Fibroblast of peridontal ligament (primary cell): ENCODE measurements around the gene NID1.
"Not testable (repeated sequence)": the region's sequence is repeated elsewhere in the genome, so short reads cannot be mapped to it uniquely, and the experiment has no call there.

ENCODE experiments used
- DNase-seq: peaks from one replicate; pipeline ENCODE4 v3.0.0-alpha.2; 2010; ENCODE audit errors: extremely low read depth

The NID1 gene

DNA sequence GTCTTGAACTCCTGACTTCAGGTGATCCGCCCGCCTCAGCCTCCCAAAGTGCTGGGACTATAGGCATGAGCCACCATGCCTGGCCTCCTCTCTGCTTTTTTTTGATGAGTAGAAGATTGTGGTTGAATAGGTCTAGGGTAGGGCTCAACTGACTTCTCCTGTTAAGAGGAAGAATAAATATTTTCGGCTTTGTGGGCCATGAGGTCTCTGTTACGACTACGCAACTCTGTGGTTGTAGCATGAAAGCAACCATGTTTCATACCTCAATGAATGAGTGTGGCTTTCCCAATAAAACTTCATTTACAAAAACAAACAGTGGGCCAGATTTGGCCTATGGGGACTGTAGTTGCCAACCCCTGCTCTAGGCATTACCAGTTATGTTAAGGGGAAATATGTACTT, 67.8 kb downstream of the NID1 start:
- DNase-seq: no peak

- DNase-seq: no peak
Observed at GRCh38 chr1:235996048-235996785, 68.7 kb downstream of the NID1 start.

- DNase-seq: no peak
Observed at GRCh38 chr1:235995511-235995910, 69.4 kb downstream of the NID1 start.

GRCh38 chr1:235993652-235994051, 71.2 kb downstream of the NID1 start:
- DNase-seq: no peak

DNA sequence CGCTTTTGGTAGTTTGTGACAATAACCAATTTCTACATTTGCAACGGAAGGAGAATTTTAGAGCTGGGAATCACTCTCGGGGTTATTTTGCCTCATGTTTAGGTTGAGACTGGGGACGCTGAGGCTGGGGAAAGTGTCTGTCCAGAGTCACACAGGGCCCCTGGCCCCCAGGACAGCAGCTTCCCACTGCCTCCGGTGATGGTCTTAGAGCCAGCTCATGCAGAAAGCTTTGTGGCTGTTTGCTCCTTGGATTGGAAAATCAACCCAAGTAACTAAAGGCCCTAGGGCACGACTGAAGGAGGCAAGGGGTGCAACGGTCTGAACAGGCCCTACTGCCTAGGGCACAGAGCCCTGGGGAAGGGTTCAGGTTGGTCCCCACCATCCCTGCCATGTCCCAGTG, 72.0 kb downstream of the NID1 start:
- no peak for DNase-seq

DNA sequence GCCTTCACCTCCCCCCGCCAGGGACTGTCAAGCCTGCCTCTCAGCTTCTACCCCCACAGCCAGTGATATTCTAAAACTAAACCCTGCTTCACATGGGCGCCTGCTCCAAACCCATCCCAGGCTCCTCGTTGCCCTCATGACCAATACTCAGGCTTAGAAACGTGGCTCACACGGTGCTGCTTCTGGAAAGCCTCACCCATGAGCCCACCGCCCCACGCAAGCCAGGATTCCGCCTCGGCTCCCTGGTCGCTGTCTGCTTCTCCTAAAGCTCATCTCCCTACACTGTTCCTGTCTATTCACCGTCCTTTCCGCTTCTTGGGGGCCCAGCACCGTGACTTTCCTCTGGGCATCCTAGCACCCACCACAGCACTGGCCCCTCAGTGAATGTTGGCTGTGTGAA, 72.5 kb downstream of the NID1 start:
- no peak for DNase-seq

DNA sequence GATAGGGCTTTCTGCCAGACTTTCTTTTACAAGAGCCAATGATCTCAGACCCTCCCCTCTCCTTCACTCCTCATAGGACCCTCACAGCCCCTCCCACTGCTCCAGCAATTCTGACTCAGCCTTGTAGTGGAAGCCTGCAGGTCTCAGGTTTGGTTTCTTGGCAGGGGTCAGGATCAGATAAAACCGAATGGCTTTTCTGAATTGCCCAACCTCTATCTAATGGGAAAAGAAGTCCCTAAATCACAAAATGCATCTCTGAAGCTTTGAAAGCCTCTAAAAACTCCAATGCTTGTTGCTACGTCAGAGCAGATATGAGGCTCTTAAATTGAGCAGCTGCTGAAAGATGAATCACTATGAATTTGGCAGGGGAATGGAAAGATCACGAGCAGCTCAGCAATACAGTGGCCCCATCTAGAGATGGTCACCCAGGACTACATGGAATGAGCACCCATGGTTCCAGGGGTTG, 74.5 kb downstream of the NID1 start:
- no peak for DNase-seq

DNA sequence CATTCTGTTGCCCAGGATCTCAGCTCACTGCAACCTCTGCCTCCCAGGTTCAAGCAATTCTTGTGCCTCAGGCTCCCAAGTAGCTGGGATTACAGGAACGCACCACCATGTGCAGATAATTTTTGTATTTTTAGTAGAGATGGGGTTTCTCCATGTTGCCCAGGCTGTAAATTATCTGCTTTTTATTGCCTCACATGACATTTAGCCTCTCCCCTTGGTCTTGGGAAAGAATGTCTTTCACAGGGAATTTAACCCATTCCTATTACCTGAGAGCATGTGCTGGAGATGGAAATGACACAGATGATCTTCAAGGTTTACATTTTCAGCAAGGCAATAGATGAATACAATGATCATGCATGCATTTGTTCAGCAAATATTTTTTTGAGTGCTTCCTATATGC, 75.8 kb downstream of the NID1 start:
- DNase-seq: no peak

DNA sequence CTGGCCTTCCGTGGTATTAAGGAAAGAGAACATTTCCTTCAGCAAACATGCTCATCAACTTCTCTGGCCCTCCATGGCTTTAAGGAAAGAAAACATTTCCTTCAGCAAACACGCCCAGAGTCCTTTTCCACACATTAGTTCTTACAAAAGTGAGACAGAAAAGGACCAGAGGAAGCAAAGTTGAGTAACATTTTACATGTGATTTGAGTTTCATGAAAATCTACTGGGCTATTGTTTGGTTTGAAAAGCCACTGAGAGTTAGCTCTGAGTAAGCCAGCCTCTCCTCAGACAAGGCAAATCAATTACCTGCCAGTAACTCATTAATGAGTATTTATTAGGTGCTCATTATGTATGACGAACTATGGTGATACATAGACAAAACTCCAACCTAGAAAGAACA, 78.0 kb downstream of the NID1 start:
- no peak for DNase-seq

- DNase-seq: peak; percentile 77
Observed at GRCh38 chr1:235984041-235984825, 80.7 kb downstream of the NID1 start.

DNA sequence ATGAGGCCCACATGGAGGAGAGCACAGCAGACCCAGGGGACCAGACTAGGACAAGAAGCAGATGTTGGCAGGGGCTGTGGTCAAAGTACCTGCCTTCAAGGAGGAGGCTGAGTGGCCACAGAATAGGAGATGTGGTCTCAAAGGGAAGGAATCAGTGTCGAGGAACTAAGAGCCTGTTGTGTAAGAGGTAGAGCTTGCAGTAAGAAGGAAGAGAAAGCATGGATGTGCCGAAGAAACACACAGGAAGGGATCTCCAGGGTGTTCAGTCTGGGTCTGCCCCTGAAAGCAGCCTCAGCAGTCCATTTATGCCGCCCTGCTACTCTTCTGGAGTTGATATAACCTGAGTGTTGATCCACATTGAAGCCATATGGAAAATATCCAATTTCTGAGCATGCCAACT, 83.9 kb downstream of the NID1 start:
- no peak for DNase-seq

DNA sequence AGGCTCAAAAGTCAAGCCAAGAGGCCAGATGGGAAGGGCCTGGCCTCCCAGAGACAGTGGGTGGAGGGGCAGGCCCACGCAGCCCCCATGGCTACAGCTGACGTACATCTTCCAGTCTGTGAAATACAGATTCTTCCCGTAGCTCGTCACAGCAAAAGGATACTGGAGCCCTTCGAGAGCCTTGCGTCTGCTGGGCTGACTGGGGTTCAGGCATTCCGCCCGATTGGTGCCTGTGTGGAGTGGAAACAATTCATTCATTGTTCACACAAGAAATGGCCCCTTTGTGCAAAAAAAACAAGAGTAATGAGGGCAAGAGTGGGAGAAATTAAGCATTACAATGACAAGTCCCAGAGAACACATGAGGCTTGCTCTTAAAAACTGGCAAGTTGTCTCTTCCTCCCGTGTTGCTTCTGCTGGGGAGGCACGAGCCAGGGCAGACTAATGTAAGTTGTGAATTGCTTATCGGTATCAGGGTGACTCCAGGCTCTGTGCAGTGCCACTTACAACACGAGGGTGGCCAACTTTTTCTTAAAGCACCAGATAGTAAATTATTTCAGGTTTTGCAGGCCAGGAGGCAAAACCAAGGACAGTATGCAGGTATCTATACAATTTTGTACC, 85.1 kb downstream of the NID1 start:
- no peak for DNase-seq

GRCh38 chr1:235979176-235979575, 85.7 kb downstream of the NID1 start:
- DNase-seq: no peak

GRCh38 chr1:235976490-235976889, 88.4 kb downstream of the NID1 start:
- DNase-seq: no peak

DNA sequence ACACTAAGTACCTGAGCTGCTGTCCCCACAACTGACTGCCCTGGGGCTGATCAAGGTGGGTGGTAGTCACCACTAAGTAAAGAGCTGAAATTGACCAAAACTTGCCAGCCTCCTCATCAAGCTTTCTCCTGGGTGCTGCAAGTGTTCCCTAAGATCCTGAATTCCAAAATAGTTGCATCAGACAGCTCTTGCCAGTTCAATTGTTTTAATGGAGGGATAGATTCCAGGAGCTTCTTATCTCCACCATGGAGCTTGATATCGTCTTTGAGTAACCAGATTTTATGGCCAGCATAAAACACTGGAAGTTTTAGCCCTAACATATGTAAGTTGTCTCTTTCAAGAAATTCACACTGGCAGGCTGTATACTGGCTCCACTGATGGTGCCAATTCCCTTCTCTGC, 90.3 kb downstream of the NID1 start:
- peak; percentile 18 for DNase-seq

DNA sequence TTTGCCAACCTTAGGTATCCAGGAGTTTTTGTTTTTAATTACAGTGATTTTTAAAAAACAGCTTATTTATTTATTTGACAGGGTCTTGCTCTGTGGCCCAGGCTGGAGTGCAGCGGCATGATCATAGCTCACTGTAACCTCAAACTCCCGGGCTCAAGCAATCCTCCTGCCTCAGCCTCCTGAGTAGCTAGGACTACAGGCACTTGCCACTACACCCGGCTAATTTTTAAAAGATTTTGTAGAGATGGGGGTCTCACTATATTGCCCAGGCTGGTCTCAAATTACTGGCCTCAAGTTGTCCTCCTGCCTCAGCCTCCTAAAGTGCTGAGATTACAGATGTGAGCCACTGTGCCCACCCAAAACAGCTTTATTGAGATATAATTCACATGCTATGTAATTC, 92.2 kb downstream of the NID1 start:
- DNase-seq: not testable (repeated sequence)

DNA sequence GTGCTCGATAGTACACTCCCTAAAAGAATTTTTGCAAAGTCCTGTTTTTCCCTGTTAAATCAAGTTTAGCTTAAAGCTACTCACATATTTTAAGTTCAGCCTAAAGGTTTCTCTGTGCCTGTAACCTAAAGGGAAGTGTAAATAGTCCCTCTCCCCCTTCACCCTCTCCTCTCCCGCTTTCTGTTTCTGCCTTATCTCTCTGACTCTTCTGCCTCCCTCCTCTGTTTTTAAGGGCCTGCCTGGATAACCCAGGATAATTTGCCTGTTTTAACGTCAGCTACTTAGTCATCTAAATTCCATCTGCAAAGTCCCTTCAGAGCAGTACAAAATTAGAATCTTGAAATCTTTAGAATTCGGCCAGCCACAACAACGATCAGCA, 92.6 kb downstream of the NID1 start:
- DNase-seq: peak; percentile 89

DNA sequence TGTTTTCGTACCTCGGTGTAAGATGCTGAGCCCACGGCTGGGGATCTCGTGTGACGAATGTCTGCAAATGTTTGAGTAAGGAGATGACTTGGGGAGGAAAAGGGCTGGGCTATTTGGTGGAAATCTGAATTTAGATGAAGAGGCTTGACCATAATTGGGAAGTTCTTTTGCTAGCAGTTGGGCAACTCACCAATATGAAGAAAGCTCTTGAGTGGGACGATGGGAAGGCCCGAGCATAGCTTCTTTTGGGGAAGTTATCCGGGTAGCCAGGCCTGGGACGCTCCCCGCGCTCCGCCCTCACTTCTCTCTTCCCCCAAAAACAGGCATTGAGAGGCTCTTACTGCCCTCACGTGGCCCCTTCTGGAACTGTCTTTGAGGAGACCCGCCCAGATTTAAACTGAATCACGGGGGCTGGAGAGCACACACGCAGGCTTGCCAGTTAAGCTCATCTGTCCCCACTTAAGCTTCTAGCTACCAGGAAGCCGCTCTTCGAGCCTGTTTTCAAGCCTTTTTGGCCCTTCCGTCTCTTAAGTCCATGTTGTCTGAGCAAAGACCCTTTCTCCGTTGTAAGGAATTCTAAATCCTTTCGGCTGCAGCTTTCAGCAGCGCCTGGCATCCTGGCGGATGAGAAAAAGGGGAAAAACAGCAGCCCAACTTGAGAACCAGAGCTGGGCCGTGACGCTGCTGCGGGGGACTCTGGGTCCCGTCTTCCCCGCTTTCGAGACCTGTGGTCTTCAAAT, 93.1 kb downstream of the NID1 start:
- DNase-seq: peak; percentile 99

DNA sequence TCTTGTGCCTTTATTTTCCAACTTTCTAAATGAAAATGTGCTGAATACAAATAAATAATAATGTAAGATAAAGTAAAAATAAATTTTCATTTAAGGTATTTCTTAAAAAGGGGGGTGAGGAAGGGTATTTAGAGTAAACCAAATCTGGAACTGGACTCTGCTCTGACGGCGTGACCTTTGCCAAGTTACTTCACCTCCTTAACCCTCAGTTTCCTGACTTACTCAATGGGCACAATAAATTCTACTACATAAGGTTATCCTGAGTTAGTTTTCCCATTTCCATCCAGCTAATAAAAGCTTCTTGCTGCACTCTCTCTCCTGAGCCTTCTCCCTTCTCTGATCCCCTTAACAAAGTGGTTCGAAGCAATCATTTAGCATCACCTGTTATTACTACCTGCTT, 93.9 kb downstream of the NID1 start:
- DNase-seq: no peak

DNA sequence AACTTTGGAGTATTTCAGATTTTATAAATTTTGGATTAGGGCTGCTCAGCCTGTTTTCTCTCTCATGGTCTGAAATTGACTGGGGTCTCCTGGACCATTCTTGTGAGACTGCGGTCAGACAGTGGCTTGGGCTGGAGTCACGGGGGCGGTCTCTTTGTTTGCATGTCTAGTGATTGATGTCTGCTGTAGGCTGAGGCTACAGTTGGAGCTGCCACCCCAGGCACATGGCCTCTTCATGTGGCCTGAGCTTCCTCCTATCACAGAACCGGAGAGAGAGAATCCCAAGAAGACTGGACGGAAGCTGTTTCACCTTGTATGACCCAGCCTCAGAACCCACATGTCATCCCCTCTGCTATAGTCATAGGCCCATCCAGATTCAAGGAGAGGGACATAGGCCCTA, 96.1 kb downstream of the NID1 start:
- DNase-seq: no peak

- DNase-seq: not testable (repeated sequence)
Observed at GRCh38 chr1:235966134-235966533, 98.8 kb downstream of the NID1 start.

GRCh38 chr1:235960809-235961208, 104.1 kb downstream of the NID1 start:
- DNase-seq: no peak
